SIG-M5 treated with dmso at 0.1 percent for 504 hours (cell line): Measurements from ENCODE around the gene CDKAL1.

Experiments
- DNase-seq: peaks from one replicate; lab custom pipeline; 2025; ENCODE audit not compliant: unreplicated experiment; lab: John Stamatoyannopoulos, UW

CDKAL1 gene

DNA sequence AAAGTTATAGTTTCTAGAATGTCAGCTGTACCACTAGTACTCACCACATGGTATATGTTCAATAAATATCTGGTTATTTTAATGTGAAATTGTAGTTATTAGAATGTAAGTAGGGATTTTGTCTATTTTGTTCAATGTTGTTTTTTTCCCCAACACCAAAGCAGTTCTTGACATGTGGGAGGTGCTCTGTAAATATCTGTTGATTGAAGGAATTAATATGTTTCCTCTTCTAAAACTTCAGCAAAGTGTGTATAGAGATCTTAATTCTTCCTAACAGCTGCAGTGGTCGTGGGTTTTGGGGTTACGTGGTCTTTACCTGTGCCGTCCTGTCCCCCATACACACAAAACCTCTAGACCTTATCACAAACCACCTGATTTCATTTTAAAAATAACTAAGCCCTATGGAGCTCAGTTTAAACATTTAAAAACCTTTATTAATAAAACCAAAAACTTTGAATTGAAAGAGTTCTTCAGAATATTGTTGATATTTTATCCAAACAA, 587.4 kb downstream of the CDKAL1 start:
- no peak for DNase-seq

DNA sequence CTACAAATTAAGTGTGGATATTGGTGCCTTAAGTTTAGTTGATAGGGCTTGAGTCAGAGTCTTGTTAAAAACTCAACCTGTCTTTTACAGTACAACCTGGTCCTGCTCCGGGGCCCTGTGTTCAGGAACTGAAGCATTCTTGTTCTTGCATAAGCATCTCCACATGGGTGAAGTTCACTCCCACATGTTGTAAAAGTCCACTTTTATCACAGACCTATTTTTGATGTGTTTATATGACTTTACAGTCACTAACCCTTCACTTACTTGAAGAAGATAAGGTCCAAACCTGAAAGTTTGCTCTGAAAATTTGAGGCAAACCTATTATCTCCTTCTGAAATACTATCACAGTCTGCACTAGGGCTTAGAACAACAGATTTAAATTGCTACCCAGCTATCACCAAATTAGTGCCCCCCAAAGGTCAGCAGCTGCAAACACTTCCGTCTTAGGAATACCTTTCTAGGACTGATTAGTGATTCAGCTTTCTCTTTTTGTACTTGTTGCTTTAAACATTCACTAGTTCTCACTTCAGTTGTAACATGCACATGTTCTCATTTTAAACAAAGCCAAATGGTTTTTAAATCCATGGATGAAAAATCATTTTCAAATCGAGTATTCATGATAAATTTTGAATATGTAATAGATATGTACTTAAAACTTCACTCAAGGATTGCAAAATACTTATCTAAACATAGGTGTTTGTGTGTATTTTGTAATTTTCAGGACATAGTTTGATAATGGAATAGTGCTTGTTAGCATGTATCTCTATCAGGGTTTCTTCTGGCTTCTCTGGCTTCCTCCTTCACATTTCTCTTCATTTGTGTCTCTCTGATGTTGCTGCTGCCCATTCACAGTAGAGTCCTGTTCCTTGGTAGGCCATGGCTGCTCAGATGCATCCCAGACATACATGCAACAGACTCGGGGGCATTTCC, 589.5 kb downstream of the CDKAL1 start:
- DNase-seq, result no peak

DNA sequence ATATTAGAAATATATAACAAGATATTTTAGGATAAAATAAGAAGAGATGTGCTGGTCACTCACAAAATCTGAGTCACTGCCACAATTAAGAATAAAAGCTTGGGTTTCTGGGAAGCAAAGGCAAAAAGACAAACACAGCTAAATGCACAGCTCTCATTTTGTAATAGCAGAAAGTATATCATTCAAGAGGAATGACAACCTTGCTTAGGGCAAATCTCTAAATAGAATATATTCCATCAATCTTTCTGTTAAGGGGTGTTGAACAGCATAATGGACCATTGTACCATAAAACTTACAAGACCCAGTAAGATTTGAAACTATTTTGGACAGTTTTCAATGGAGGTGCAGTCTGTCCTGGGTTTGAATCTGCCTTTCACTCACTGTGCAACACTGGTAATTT, 594.3 kb downstream of the CDKAL1 start:
- no peak for DNase-seq

DNA sequence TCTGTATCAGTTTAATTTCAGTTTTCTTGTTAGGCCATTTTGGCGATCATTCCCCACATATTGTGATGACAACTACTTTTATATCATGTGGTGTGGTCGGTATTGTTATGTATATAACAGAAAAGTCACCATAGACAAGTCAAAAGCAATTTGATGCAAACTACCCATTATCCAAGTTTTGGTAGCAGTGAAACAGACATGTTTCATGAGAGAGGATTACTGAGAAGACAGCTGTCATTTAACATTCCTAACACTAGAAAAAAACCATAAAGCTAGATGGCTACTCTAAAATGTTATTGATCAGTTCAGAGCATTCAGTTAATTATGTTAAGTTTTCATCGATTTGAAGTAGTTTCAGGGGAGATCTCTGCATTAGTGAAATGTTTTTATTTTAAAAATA, 597.1 kb downstream of the CDKAL1 start:
- DNase-seq, result no peak

DNA sequence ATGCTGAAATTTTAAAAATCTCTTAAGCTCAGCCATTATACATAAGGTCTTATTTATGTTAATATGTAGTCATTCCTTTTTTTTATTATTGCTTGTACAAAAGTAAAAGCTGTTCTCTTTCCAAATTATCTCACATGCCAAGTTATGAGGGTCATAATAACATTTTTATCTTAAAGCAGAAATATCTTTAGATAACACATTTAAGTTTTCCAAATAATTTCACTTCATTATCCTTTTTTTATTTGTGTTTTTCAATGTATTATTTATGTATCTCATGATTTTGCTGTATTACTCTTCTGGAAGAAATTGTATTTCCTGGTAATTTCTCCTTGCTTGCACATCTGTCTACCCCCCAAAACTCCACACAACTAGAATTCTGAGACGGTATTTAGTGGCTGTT, 598.2 kb downstream of the CDKAL1 start:
- no peak for DNase-seq

DNA sequence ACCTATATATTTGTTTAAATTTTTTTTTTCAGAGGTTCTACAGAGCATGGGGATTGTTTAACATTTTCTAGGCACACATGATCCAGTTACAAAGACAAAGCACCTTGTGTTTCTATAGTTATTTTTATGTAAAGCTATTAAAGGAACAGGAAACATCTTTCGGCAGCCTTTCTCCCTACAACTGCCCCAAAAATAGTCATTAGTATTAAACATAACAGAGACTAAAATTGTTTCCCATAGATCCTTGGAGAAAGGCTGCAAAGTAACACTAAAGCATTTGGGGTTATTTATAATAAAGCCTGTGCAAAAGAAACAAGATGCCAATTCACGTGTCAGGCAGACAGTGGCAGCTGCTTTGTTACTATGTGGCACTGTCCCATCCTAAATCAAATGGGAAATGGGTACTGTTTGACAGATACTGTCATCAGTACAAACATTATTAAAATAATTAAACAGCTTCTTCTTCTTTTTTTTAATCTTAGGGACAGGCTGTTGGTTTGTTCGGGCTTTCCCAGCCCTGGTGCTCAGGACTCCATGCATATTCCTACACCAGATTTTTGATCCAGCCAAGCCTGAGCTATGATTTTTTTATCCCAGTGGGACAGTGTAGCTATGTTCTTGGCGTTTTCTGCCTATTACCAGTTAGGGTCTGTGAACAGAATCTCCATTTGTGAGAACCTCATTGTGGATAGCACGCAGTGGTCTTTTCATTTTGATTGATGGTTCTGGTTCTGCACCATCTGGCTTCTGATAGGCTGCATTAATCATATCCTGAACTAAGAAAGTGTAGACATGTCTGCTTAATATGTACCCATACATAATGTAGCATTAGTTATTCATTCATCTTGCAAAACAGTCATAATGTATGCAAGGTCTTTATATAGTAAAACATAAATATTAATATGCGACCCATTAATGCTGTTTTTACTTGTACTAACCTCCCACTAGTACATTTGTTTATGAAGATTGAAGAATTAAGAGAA, 598.9 kb downstream of the CDKAL1 start:
- DNase-seq, result no peak

DNA sequence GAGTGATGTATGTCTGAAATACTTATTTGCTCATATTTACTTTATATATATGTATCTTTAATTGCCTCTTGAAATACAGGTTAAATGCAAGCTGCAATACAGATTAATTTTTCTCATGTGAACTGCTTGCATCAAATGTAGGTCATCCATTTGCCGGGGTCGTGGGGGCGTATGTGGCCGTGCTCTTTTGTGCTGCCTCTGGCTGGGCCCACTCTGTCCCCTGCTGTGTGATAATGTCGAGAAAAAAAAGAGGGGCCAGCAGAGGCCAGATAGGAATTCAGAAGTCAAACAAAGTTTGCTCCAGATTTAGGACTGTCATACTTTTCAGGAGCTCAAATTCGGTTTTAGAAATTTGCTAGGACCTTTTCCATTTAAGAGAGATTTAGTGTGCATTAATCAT, 599.6 kb downstream of the CDKAL1 start:
- DNase-seq, result no peak

DNA sequence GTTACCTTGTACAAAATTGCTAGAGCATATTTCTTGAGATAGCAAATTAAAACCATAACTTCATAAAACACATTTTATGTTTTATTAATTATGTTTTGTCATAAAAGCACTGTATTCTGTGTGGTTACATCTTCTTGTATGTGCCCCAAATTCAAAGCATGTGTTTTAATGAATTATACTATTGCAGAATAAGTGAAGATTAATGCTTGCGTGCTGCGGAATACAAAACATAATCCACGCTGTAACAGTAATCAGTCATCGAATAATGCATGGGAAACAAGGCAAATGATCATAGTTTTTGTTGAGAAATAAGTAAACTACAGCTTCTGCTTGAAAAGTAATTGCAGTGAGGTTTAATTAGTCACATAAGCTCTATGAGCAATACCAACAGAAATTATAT, 600.1 kb downstream of the CDKAL1 start:
- no peak for DNase-seq

DNA sequence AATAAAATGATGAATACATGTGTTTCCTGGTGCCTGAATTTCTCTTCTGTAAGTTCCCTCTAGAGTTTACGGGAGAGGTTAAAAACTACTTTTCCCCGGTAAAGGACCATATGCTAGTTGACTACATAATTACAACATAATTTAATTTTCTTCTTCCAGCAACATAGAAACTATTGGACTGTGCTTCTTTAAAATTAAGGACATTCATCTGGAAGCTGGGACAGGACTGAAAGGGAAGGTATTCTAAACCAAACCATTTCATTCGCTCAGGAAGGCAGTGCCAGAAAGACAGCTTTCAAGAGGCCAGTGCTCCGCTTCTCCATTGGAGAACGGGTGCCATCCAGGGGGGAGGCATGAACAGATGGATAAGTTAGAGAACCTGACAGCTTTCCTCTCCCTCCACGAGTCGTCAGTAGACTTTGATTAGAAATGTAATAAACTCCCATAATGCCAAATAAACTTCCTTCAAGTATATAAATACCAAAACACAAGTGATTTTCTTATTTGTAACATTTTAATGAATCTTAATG, 601.3 kb downstream of the CDKAL1 start:
- no peak for DNase-seq

DNA sequence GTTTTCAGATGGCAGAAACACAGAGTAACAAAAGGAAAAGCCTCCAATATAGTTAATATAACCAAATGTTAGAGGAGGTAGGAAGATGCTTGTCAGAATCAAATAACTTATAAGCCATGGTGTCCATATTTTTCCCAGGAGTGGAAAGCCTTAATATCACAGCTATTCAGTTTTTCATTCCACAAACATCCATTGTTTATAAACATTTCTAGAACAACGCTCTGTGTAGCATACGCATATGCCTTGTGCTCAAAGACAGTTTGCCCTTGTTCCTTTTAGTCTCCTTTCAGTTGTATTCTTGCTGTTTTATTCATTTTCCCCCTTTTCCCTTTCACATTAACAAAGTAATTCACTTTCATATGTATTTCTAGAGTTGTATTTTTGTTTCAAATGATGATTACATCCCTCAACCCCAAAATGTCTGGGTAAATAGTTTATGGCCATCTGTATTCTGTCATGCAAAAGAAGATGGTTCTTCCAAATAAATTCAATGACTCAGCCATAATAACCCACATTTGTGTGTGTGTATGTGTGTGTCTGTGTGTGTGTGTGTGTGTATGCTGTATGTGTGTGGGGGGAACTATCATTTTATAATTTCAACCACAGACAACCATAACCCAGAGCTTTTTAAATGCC, 603.6 kb downstream of the CDKAL1 start:
- no peak for DNase-seq

DNA sequence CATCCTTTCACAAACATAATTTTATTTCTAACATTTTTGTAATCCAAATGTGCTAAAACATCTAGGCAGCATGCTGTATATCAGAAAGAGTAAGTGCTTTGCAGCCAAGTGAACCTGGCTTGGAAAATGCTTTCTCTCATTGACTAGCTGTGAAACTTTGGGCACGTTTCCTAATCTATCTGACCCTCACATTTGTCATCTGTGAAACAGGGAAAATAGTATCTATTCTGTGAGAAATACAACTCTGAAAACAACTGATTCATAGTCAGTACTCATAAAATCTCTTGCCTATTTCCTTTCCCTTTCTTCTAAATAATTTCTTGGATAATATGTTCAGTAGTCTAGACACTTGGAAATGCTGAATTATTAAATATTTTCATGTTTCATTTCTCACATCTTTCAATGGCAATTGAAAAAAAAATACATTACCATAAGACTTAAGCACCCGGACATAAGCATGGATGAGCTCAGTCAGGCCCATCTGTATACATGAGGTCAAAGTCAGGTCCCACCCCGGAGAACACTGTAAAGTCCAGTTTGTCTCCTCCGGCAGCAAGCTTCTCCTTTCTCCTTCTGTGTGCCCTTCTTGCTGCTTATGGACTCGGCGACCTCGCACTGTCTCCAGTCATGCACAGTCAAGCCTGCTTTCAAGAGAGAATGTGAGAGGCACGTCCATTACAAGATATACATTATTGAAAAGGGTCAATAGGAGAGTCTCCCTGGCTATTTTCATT, 604.2 kb downstream of the CDKAL1 start:
- DNase-seq, result no peak

DNA sequence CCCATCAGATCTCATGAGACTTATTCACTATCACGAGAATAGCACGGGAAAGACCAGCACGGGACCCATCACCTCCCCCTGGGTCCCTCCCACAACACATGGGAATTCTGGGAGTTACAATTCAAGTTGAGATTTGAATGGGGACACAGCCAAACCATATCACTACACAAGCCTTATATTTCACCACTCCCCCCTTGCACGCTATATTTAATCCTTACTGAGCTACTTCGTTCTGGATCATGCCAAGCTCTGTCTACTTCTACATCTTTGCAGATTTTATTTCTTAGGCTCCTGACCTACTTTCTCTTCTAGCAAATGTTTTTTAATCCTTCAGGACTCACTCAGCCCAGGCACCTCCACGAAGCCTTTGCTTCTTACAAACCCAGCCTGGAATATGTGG, 606.7 kb downstream of the CDKAL1 start:
- DNase-seq, result no peak

DNA sequence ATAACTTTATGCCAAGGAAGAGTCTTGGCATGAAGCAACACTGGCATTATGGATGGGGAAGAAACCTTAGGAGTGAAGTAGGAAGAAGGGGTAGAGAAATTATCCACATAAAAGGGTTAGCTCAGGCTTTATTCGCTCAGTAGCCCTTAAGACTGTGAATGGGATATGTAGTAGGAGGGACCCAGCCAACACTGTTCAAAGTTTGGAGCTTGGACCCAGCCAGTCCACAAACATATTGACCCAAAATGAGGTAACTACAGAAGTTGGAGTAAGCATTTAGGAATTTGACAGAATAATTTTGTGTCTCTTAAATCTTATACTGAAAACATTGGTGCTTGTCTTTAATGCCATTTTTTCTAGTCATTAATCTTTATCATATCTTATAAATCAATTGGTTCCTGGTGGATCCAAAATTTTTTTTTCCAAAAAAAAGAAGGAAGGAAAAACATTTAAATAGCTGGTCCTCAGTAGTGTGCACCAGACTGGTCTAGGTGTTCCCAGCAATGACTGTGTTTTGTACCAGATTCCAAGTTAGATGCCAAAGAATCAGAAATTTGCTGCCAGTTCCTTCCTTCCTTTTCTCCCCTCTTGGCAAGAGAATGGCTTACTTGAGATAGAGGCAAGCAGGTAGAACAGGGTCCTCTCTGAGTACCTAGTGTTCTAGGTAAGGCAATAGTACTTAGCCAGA, 607.5 kb downstream of the CDKAL1 start:
- no peak for DNase-seq

DNA sequence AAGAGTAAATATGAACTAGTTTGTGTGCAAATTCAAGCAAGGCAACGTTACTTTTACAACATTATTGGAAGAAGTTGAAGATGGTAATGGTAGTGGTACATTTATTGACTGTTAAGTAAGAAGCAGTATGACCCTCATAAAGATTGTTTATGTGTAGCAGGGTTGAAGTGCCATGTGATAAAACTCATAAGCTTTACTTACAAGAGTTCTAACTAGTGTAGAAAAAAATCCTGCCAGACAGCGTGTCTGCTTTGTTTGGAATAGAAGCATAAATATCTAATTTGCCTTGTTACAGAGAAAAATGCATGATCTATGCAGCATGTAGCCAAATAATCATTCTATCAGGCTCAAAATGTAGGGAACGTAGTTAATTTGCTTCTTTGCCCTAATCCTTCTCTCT, 608.5 kb downstream of the CDKAL1 start:
- DNase-seq, result no peak

DNA sequence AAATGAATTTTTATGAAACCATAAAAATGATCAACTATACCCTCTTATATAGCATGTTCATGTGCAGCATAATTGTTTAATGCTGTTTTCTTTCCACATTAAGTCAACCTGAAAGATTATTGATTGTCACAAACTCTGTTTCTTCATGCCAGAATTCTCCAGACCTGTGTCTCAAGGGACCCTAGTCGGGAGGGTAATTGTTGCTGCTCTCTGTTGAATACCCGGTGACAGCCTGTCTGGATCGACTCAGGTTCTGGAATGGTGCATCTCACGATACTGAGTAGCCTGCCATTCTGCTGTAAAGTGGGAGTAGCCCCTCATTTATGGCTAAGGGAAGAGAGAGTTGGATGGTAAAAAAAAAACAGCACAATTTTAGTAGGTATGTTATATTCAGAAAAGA, 609.4 kb downstream of the CDKAL1 start:
- no peak for DNase-seq

DNA sequence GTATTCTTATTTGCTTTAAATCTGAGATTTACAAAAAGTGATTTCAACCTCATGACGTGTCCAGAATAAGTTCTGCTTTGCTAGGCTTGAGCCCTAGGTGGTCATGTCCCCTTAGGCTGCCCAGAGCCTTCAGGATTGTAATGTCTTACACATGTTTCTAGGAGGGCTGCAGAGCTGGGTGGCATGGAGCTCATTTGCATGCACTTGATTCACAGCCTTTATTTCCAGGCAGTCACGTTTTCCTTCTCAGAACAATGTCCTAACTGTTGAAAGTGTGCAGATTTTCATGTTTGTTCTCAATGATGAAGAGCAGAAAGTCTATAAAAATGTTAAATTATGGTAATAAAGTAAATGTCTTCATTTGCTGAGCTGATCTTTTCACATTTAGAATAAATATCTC, 610.7 kb downstream of the CDKAL1 start:
- no peak for DNase-seq

DNA sequence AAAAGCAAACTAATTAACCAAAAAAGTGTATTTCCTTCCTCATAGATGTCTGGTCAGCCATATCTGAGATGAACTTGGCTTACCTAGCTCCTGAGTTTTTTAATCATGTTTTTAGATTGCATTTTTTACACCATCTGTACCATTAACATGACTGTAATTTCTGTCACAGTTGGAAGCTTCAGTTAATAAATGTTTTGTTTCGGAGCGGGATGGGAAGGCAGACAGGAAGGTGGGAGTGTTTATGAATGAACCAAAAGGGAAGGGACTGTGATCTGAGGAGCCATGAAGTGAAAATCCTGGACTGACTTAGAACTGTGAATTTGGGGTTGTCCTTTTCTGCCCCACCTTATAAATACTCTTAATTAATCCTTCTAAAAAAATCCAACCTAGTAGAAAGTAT, 613.7 kb downstream of the CDKAL1 start:
- no peak for DNase-seq

DNA sequence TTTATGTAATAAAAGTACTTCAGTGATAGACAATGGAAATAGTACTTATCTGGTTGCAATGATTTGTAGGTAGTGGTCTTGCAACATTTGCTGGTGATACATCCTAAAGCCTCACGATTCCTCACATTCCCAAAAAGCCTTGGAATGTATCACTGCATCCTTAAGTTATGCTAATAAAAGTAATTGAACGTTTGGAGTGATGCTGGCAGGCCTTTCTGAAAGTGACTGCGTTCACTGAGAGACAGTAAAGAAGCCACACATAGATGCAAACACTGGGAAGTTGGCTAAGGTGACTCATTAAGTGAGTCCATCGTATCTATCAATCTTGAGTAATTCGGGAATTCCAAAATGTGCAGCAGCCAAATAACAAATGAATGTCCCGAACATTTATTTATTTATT, 615.2 kb downstream of the CDKAL1 start:
- no peak for DNase-seq

DNA sequence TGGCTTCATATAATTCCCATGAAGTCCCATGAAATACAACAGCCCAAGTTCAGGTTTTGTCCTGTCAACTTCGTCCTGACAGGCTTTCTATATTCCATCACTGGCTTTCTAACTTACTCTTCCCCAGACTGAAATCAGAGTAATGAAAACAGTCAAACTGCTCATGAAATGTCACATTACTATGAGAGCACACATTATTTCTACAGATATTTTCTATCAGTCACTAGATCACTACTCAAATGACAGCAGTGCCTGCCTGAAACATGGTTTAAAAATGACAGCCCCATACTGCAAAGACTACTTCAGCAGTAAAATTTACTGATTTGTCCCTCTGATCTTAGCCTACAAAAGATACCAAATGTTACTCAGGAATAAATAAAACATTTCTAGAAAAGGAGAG, 616.4 kb downstream of the CDKAL1 start:
- DNase-seq, result no peak

DNA sequence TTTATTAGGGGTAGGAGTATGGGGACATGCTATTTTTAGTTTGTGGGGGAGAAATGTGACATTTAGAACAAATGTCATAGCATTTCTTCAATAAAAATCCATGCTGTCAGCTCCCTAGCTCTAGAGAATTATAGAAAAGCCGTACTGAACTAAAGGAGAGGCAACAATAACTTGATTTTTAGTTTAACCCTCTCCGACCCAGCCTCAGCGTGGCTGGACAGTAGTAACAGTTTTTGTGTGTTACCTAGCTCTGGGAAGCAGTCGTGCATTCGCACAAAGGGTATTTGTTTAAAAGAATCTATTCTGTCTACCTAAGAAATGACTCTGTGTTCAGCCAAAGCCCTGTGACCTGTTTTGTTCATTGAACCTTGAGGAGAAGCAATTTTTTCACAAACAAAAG, 616.9 kb downstream of the CDKAL1 start:
- no peak for DNase-seq
